Measurements from ENCODE around the gene MYO1A. TPM values are rescaled to one million over a fixed set of nuclear protein-coding genes. Genes with fewer than 3 reads are reported as not detected.

The MYO1A gene
- total and polyA plus RNA-seq, 2 of the 13 experiments (the other 11 are each of a cell fraction or from before 2014, with no cell fraction given) = 5.3 to 6.0 TPM

- H3K4me3 ChIP-seq (replicated peaks in 1 of 3; ENCODE audit: insufficient read depth in 1 of 3, low read depth in 2 of 3, low read length in 3 of 3) = no peak overlapping the region
- ChIA-PET CTCF (ENCODE audit: low intra/inter-chr PET ratio, low total read pairs) (interaction anchor here (0.9 to 3.5 kb wide), 5 partner anchors 13 to 230 kb away, joined by 3 to 37 read pairs (median 5); partner anchors contain the start of gene HSD17B6), POLR2A (no interaction called here)
- H3K27ac ChIP-seq (ENCODE audit: extremely low read length, insufficient read depth, low read length) = no peak overlapping the region
- WGBS (ENCODE audit: low lambda C conversion rate) = 19% methylated on average over 11 of the region's 11 CpGs
- H3K79me2 ChIP-seq (ENCODE audit: insufficient read depth, low read length) = no peaks in the 10 kb centered on the region
- H4K20me1 ChIP-seq (ENCODE audit: insufficient read depth, low read length) = no peaks in the 10 kb centered on the region
- intact Hi-C loops (cut with micrococcal nuclease; ENCODE audit: unreplicated experiment) = loop anchor here (1.0 to 5.0 kb wide), 3 partner anchors 40 to 225 kb away; partner anchors contain the start of gene HSD17B6
- no peaks in the 10 kb centered on the region; a peak in 1 of 5 replicates for H3K27me3 ChIP-seq (ENCODE audit: control insufficient read depth in 1 of 2, insufficient read depth in 2 of 2, low read length in 2 of 2)
- H3K4me1 ChIP-seq (ENCODE audit: insufficient read depth, low read length) = peaks cover 10% of the 10 kb centered on the region; the same call in 1 of the 2 replicates
- no peak overlapping the region for H3K4me2 ChIP-seq (ENCODE audit: low read depth, low read length)
- no TSS peak for BruUV-seq (replicated peaks)
- peak; percentile 85 for ATAC-seq
- DNase-seq (ENCODE audit: low spot score) = peak; percentile 46
- in situ Hi-C loops (cut with HindIII; ENCODE audit: extremely low pct_ligation_motif_present, low pct_unique_long_range_greater_than_20kb) = loop anchor here (5.0 kb wide), 3 partner anchors 40 to 230 kb away; no protein-coding TSS in a partner anchor
- no peaks in the 10 kb centered on the region for H3K36me3 ChIP-seq (replicated peaks in 1 of 2; ENCODE audit: control insufficient read depth in 1 of 2, insufficient read depth in 2 of 2, low read length in 2 of 2)
- H3K9me3 ChIP-seq (ENCODE audit: low read length) = no peaks in the 10 kb centered on the region
- no peak overlapping the region for H2AFZ ChIP-seq (ENCODE audit: low read length)
- peak; percentile 47 for FAIRE-seq
- no peak overlapping the region for H3K9ac ChIP-seq (ENCODE audit: insufficient read depth, low read depth, low read length)
- no peak for TF ChIP-seq SRSF9 (IDR thresholded peaks at IDR 0.05; ENCODE audit: borderline replicate concordance, insufficient read depth, low read depth, low read length, poor library complexity, severe bottlenecking)
- no peak for TF ChIP-seq PAX8 (CRISPR knock-in tag; IDR thresholded peaks at IDR 0.05; ENCODE audit: borderline replicate concordance)
- no peak for TF ChIP-seq ZNF878 (CRISPR knock-in tag; IDR thresholded peaks at IDR 0.05)
- no peak for TF ChIP-seq MLLT10 (CRISPR knock-in tag; IDR thresholded peaks at IDR 0.05)
- TF ChIP-seq MAFK (conservative IDR thresholded peaks at IDR 0.05 in 1 of 2, IDR thresholded peaks at IDR 0.05 in 1 of 2; ENCODE audit: low read length in 2 of 2) = no peak
- no peak for TF ChIP-seq ZNF232 (CRISPR knock-in tag; IDR thresholded peaks at IDR 0.05; ENCODE audit: borderline replicate concordance)
- no peak for TF ChIP-seq CBX2 (IDR thresholded peaks at IDR 0.05; ENCODE audit: low read depth, low read length)
- no peak for TF ChIP-seq CBX2 (CRISPR knock-in tag; IDR thresholded peaks at IDR 0.05; ENCODE audit: low read depth)
- no peak for TF ChIP-seq SATB2 (CRISPR knock-in tag; IDR thresholded peaks at IDR 0.05)
- no peak; the same call in 1 of the 2 replicates for TF ChIP-seq PITX1 (CRISPR knock-in tag; IDR thresholded peaks at IDR 0.05)
- TF ChIP-seq ZFAT (CRISPR knock-in tag; conservative IDR thresholded peaks at IDR 0.05) = no peak
- 0 out of 2 replicates have a peak, but pooled peaks have one; percentile 34 for TF ChIP-seq GABPB1 (CRISPR knock-in tag; IDR thresholded peaks at IDR 0.05)
- no peak for TF ChIP-seq ZBTB2 (CRISPR knock-in tag; IDR thresholded peaks at IDR 0.05; ENCODE audit: low read depth)
- no peak for TF ChIP-seq EZH2 (conservative IDR thresholded peaks at IDR 0.05; ENCODE audit: low read depth, low read length)
- TF ChIP-seq RAD21 (CRISPR knock-in tag; IDR thresholded peaks at IDR 0.05) = peak; percentile 94
- no peak for TF ChIP-seq ZNF780A (CRISPR knock-in tag; IDR thresholded peaks at IDR 0.05)
- no peak for TF ChIP-seq BHLHE40 (IDR thresholded peaks at IDR 0.05; ENCODE audit: low read length)
- TF ChIP-seq JDP2 (CRISPR knock-in tag; IDR thresholded peaks at IDR 0.05; ENCODE audit: borderline replicate concordance) = no peak
- TF ChIP-seq TFAP4 (IDR thresholded peaks at IDR 0.05; ENCODE audit: borderline replicate concordance, low read depth) = no peak
- TF ChIP-seq ZNF597 (CRISPR knock-in tag; IDR thresholded peaks at IDR 0.05) = no peak
- TF ChIP-seq ZMYM3 (CRISPR knock-in tag; IDR thresholded peaks at IDR 0.05) = no peak
- no peak for TF ChIP-seq BATF2 (CRISPR knock-in tag; IDR thresholded peaks at IDR 0.05)
Observed at GRCh38 chr12:56987551-56988053, 62.3 kb downstream of the MYO1A start.

All from HepG2 (cell line).